AG04450 (cell line): ENCODE data around the gene IL1RAPL1. TPM values are rescaled to one million over a fixed set of nuclear protein-coding genes. Genes with fewer than 3 reads are reported as not detected.

Experiments used
- CTCF ChIA-PET: fragments of 300-600, 350-600 bp; formaldehyde crosslinking; extraction: SDS; loops from one replicate; lab custom pipeline; 2022; ENCODE audit warnings: antibody characterized with exemption, inconsistent platforms; lab: Charles Lee
- POLR2A ChIA-PET: fragments of 350-600 bp; formaldehyde crosslinking; extraction: SDS; loops from one replicate; lab custom pipeline; 2021; ENCODE audit warnings: antibody characterized with exemption, inconsistent platforms; lab: Yijun Ruan, JAX
- DNase-seq: peaks from one replicate; pipeline ENCODE4 v3.0.0-alpha.2; 2011; ENCODE audit warnings: low read depth, low spot score
- H3K27ac ChIP-seq: one replicate; pipeline ENCODE4 v1.5.1; 2012; ENCODE audit warnings: low read depth, low read length, control low read depth
- H3K27me3 ChIP-seq: one replicate; pipeline ENCODE4 v1.6.0; 2012; ENCODE audit warnings: low read length; ENCODE audit not compliant: control insufficient read depth, insufficient read depth
- H3K4me3 ChIP-seq: 2 replicates; pipeline ENCODE4 v1.5.1; 2011; ENCODE audit warnings: mild to moderate bottlenecking, low read depth, low read length, control low read depth
- H3K9me3 ChIP-seq: 2 replicates; pipeline ENCODE4 v1.5.1; 2012; ENCODE audit warnings: low read length; ENCODE audit not compliant: control insufficient read depth, insufficient read depth
- polyA plus RNA-seq: library from polyadenylated mRNA; depleted of rRNA; stranded (reverse); fragments of >200 nt; gene quantifications from 2 replicates; pipeline ENCODE4 v1.2.3, GENCODE V29; 2011
- TF ChIP-seq, protein P1 (sequence below): IDR thresholded peaks from 2 replicates; pipeline ENCODE4 v1.5.1; 2011; ENCODE audit warnings: low read depth, low read length, control low read depth, inconsistent platforms

The IL1RAPL1 gene
- polyA plus RNA-seq, 1 experiment = 0.93 TPM

DNA sequence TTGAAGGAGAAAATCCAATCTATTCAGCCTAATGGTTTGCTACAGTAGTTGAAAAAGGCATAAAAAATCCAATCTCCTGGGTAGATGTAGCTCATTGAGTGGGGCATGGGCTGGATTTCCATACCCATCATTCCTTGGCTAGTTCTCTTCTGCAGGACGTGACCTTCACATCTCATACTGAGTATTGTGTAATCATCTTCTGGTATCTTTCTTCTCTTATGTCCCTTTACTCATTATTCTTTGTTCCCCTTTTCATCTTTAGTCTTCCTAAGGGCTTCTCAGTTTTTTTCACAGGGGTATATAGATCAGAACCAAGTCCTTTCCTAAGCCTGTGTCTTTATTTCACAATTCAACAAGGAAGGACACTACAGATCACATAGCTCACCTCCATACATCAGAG is 900.5 kb downstream of the IL1RAPL1 start:
- POLR2A ChIA-PET = no interaction called here
- CTCF ChIA-PET = no interaction called here
- no peak overlapping the region for H3K27ac ChIP-seq
- no peaks in the 10 kb centered on the region for H3K9me3 ChIP-seq
- TF ChIP-seq, protein P1, sequence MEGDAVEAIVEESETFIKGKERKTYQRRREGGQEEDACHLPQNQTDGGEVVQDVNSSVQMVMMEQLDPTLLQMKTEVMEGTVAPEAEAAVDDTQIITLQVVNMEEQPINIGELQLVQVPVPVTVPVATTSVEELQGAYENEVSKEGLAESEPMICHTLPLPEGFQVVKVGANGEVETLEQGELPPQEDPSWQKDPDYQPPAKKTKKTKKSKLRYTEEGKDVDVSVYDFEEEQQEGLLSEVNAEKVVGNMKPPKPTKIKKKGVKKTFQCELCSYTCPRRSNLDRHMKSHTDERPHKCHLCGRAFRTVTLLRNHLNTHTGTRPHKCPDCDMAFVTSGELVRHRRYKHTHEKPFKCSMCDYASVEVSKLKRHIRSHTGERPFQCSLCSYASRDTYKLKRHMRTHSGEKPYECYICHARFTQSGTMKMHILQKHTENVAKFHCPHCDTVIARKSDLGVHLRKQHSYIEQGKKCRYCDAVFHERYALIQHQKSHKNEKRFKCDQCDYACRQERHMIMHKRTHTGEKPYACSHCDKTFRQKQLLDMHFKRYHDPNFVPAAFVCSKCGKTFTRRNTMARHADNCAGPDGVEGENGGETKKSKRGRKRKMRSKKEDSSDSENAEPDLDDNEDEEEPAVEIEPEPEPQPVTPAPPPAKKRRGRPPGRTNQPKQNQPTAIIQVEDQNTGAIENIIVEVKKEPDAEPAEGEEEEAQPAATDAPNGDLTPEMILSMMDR = no peak
- no peaks in the 10 kb centered on the region for H3K27me3 ChIP-seq
- no peak overlapping the region for H3K4me3 ChIP-seq
- no peak for DNase-seq

DNA sequence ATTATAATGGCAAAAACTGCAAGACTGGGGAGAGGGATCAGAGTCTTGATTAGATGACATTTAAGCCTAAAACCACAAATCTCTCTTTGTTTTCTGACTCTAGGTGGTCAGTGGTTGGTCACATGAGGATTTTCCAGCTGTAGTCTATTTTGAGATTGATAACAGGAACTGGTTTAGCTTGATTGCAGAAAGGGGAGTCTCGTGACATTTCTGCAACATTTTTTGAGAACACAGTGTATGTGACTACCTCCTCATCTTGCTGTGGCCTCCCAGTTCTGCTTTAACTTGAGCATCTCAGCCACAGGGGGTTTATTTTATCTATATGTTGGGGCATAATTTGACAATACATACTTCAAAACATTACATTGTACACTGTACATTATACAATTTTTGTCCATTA is 901.7 kb downstream of the IL1RAPL1 start:
- DNase-seq = no peak
- Histone ChIP-seq H3K9me3 (no peaks in the 10 kb centered on the region), H3K27ac (no peak overlapping the region), H3K4me3 (no peak overlapping the region), H3K27me3 (no peaks in the 10 kb centered on the region)
- POLR2A ChIA-PET = no interaction called here
- CTCF ChIA-PET = interaction anchor here (1.4 kb wide), 1 partner anchor 10 kb away, joined by 4 read pairs; no protein-coding TSS in a partner anchor
- TF ChIP-seq, protein P1 = no peak

DNA sequence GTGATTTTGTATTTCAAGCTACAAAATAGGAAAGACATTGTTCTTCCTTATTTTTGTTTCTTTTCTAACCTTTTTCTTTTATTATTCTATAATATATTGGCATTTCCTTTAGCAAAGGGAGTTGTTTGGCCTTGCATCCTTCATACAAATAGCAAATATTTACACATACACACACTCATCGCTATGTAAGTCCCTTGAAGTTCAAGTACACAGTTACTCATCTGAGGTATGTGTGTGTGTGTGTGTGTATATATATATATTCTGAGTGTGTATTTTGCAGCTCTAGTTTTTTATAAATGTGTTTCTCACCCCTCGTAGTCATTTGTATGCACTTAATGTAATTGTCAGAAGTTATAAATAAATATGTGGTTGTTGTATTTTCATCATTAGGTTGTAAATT is 903.4 kb downstream of the IL1RAPL1 start:
- H3K9me3 ChIP-seq = no peaks in the 10 kb centered on the region
- POLR2A ChIA-PET = no interaction called here
- H3K4me3 ChIP-seq = no peak overlapping the region
- DNase-seq = no peak
- TF ChIP-seq, protein P1 = no peak
- CTCF ChIA-PET = interaction anchor here (1.4 kb wide), 1 partner anchor 12 kb away, joined by 4 read pairs; no protein-coding TSS in a partner anchor
- no peak overlapping the region for H3K27ac ChIP-seq
- H3K27me3 ChIP-seq = no peaks in the 10 kb centered on the region

DNA sequence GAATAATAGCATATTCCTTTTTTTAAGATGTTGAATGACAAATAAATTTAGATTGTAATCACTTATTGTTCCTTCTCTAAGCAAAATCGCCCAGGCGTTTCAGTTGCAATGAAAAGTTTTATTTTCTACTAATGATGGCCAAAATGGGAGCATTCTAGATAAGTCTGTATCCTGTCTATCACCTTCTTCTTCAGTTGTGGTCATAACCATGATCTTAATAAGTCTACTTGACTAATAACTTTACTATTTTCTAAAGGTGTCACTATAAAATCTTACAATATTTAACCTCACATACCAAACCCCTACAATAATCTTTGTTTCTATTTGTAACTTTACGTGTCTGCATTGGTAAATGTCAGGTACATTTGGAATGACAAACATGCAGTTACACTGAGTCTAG is 904.4 kb downstream of the IL1RAPL1 start:
- Histone ChIP-seq H3K27ac (no peak overlapping the region), H3K27me3 (no peaks in the 10 kb centered on the region), H3K9me3 (no peaks in the 10 kb centered on the region), H3K4me3 (no peak overlapping the region)
- TF ChIP-seq, protein P1 = no peak
- CTCF ChIA-PET = no interaction called here
- DNase-seq = no peak
- POLR2A ChIA-PET = no interaction called here

DNA sequence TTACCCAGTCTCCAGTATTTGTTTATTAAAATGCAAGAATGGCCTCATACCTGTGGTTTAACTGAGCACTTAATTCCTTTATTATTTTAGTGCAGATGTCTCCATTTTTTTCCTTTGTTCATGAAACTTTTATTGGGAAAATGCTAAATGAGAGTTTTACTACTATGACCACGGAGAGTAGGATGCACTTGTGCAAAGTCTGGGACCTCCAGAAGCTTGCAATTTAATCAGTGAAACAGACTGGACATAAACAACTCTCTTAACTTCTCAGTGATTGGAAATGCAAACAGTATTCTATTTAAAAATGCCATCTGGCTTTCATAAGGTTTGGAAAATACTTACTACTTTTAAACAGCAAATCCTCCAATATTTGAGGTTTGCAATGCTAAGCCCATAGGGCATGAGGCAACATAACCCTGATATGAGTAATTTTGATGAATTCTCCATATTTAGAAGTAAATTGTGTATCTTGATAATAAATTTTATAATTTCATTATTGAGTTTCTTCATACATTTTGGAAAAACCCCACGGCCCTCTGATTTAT is 909.5 kb downstream of the IL1RAPL1 start:
- Histone ChIP-seq H3K27ac (no peak overlapping the region), H3K27me3 (no peaks in the 10 kb centered on the region), H3K9me3 (no peaks in the 10 kb centered on the region), H3K4me3 (no peak overlapping the region)
- ChIA-PET POLR2A (no interaction called here), CTCF (no interaction called here)
- DNase-seq = no peak
- TF ChIP-seq, protein P1 = no peak
